GM12801 (cell line): ENCODE results near the gene LSM4.

ENCODE experiments used
- CTCF ChIP-seq: IDR thresholded peaks from one replicate; pipeline ENCODE4 v1.5.1; 2011; ENCODE audit warnings: control low read depth; ENCODE audit not compliant: insufficient read length; ENCODE audit errors: extremely low read depth

Gene LSM4

GRCh38 chr19:18263324-18264136, 59.3 kb downstream of the LSM4 start:
- no peak for TF ChIP-seq CTCF

DNA sequence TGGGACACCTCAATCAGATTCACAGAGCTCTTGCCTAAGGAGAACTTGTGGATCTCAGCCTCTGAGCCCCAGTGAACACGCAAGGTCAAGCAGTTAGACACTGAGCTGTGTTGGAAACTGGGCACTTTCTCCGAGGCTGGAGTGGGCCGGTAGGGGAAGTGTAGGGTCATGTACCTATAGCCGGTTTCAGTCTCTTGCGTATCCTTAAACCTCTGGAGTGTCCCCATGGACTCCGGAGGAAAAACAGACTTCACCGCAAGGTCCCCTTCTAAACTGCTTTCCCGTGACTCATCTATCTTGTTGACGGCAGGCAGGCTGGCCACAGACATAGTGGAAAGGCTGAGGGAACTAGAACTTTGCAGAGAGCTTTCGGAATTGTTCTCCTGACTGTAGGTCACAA, 60.0 kb downstream of the LSM4 start:
- TF ChIP-seq CTCF: no peak

- no peak for TF ChIP-seq CTCF
Observed at GRCh38 chr19:18262144-18262543, 60.7 kb downstream of the LSM4 start.

DNA sequence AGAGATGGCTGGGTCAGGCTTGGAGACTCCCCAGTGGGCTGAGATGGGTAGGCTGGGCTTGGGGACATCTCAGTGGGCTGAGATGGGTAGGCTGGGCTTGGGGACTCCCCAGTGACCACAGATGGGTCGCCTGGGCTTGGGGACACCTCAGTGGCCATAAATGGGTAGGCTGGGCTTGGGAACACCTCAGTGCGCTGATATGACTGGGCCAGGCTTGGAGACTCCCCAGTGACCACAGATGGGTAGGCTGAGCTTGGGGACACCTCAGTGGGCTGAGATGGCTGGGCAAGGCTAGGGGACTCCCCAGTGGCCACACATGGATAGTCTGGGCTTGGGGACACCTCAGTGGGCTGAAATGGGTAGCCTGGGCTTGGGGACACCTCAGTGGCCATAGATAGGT, 61.4 kb downstream of the LSM4 start:
- TF ChIP-seq CTCF: no peak

- no peak for TF ChIP-seq CTCF
Observed at GRCh38 chr19:18259893-18260292, 63.0 kb downstream of the LSM4 start.

GRCh38 chr19:18257503-18258470, 65.1 kb downstream of the LSM4 start:
- TF ChIP-seq CTCF: no peak
